Subcutaneous abdominal adipose tissue (tissue), 5 donors: ENCODE data around the gene SRGAP2B.
"Not testable (repeated sequence)": the region's sequence is repeated elsewhere in the genome, so short reads cannot be mapped to it uniquely, and the experiment has no call there.

Source experiments
- H3K27ac ChIP-seq: one replicate; pipeline ENCODE4 v1.7.0; 2013; ENCODE audit warnings: low read depth, mild to moderate bottlenecking, inconsistent platforms, low read length, moderate library complexity
- H3K27me3 ChIP-seq, 5 donors: one replicate each; pipeline ENCODE4 v1.7.0; 2013; ENCODE audit warnings: low read length in 5 of 5, inconsistent platforms in 1 of 5; ENCODE audit not compliant: control insufficient read depth in 5 of 5, insufficient read depth in 4 of 5
- H3K36me3 ChIP-seq, 5 donors: one replicate each; pipeline ENCODE4 v1.7.0; 2013; ENCODE audit warnings: low read length in 5 of 5; ENCODE audit not compliant: control insufficient read depth in 5 of 5, insufficient read depth in 5 of 5
- H3K4me1 ChIP-seq, 5 donors: one replicate each; pipeline ENCODE4 v1.7.0; 2013; ENCODE audit warnings: low read length in 5 of 5, mild to moderate bottlenecking in 3 of 5, moderate library complexity in 1 of 5; ENCODE audit not compliant: control insufficient read depth in 5 of 5, insufficient read depth in 5 of 5
- H3K4me3 ChIP-seq, 5 donors: one replicate each; pipeline ENCODE4 v1.7.0; 2013; ENCODE audit warnings: low read length in 5 of 5, low read depth in 1 of 5
- H3K9ac ChIP-seq, 5 donors: one replicate each; pipeline ENCODE4 v1.7.0; 2013; ENCODE audit warnings: low read length in 5 of 5, mild to moderate bottlenecking in 4 of 5, moderate library complexity in 3 of 5
- H3K9me3 ChIP-seq, 5 donors: one replicate each; pipeline ENCODE4 v1.7.0; 2013; ENCODE audit warnings: low read length in 5 of 5; ENCODE audit not compliant: control insufficient read depth in 5 of 5
- donor health status: healthy.
- donor health status: healthy.
- donor health status: healthy.
- donor health status: healthy.
- donor health status: healthy.

Gene SRGAP2B

DNA sequence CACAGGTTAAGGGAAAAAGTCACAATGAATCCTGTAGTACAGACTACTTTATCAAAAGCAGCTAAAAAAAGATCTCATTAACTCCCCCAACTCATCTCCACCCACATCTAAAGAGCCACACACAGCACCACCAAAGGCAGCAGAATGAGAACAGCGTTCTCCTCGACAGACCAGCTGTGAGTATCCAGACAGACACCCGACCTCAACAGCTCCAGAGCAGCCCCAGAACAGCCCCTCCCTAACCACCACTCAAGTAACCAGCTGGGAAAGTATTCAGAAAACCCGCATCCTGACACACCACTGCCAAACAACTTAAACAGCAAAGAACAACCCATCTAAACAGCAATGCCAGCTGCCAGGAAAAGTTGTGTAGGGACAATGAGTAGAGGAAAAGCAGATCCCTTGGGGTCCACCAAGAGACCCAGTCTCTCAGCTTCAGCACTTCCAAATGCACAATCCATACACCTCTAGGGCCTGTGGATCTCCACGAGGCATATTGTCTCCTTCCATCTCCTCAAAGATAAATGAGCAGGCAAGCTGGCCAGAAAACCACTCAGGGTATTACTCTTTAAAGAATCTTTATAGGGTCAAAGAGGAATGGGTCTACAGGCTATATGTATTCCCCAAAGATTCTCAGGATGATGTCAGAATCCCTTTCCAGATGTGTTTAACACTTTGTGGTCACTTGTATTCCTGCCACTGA lies 49.4 kb downstream of the SRGAP2B start:
- not testable (repeated sequence) for H3K27me3 ChIP-seq, H3K27ac ChIP-seq, H3K4me3 ChIP-seq, H3K9ac ChIP-seq, H3K4me1 ChIP-seq, H3K36me3 ChIP-seq, H3K9me3 ChIP-seq

GRCh38 chr1:145041519-145041918 lies 53.6 kb downstream of the SRGAP2B start:
- H3K36me3 ChIP-seq, H3K9ac ChIP-seq, H3K4me1 ChIP-seq, H3K27me3 ChIP-seq, H3K9me3 ChIP-seq, H3K4me3 ChIP-seq, H3K27ac ChIP-seq: not testable (repeated sequence)

GRCh38 chr1:145036019-145036418 lies 59.1 kb downstream of the SRGAP2B start:
- not testable (repeated sequence) for H3K27ac ChIP-seq, H3K4me3 ChIP-seq, H3K4me1 ChIP-seq, H3K9me3 ChIP-seq, H3K36me3 ChIP-seq, H3K27me3 ChIP-seq, H3K9ac ChIP-seq

GRCh38 chr1:145033523-145033922 lies 61.6 kb downstream of the SRGAP2B start:
- H3K27ac ChIP-seq, H3K9ac ChIP-seq, H3K27me3 ChIP-seq, H3K4me1 ChIP-seq, H3K9me3 ChIP-seq, H3K4me3 ChIP-seq, H3K36me3 ChIP-seq: not testable (repeated sequence)

DNA sequence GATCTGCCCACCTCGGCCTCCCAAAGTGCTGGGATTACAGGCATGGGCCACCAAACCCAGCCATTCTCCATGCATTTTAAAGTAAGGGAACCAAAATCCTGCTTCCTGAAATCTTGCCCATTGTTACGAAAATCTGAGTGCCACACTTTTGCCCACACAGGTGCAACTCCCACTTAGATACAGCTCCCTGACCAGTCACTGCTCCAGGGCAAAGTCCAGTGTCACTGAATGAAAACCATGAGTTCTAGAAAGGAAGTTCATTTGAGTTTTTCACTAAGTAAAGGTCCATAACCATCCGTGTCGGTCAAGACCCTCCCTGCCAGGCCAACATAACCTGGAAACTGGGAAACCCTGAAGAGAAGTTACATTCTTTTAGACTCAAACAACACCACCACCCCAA lies 67.9 kb downstream of the SRGAP2B start:
- not testable (repeated sequence) for H3K27me3 ChIP-seq, H3K9ac ChIP-seq, H3K27ac ChIP-seq, H3K4me1 ChIP-seq, H3K9me3 ChIP-seq, H3K36me3 ChIP-seq, H3K4me3 ChIP-seq

DNA sequence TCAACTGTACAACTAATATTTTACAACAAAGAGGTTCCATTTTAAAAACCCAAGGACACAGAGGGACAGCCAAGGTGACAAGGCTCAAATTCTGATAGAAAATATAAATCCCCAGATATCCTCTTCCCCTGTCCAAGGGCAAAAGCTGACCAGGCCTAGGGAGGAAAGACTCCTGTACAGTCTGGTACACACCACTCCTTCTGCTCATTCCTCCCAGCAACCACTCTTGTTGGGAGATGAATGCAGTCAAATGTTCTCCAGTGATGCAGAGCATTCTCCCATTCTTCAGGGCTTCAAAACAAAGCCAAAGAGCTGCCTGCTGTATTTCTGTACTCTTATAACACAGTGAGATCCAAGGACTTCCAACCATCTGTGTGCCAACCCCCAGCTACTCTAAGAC lies 69.8 kb downstream of the SRGAP2B start:
- not testable (repeated sequence) for H3K36me3 ChIP-seq, H3K27me3 ChIP-seq, H3K4me1 ChIP-seq, H3K27ac ChIP-seq, H3K9me3 ChIP-seq, H3K4me3 ChIP-seq, H3K9ac ChIP-seq

DNA sequence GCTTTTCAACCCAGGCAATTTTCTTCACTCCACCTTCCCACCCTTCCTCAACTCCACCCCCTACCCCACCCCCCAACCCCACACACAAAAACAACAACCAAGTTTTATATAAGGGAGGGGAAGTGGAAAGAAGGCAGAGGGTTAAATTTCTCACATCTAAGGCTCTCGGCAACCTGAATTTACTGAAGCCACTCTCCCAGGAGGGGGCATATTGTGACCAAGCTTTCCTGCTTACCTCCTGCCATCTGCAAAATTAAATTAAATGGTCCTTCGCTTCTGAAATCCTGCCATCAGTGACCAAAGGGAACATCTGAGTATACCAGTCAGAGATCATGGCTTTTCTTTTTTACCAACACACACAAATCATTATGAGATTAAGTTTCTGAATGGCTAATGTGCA lies 72.9 kb downstream of the SRGAP2B start:
- not testable (repeated sequence) for H3K9ac ChIP-seq, H3K27ac ChIP-seq, H3K4me3 ChIP-seq, H3K9me3 ChIP-seq, H3K36me3 ChIP-seq, H3K4me1 ChIP-seq, H3K27me3 ChIP-seq

DNA sequence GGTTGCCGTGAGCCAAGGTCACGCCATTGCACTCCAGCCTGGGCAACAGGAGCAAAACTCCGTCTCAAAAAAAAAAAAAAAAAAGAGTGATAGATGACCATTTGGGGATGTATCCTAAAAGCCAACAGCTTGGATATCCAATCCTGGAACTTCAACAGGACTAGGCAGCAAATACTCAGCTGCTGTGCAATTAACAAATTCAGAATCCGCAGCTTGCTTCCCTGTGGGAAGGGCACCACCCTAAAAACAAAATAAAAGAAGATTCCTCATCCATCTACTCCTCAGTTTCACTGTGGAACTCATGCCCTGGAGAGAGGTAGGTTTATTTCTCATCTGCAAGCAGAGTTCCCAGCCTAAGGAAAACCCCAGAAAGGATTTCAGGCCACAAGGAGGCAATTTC lies 73.4 kb downstream of the SRGAP2B start:
- H3K27ac ChIP-seq, H3K9me3 ChIP-seq, H3K27me3 ChIP-seq, H3K36me3 ChIP-seq, H3K9ac ChIP-seq, H3K4me1 ChIP-seq, H3K4me3 ChIP-seq: not testable (repeated sequence)

- H3K4me3 ChIP-seq, H3K4me1 ChIP-seq, H3K9ac ChIP-seq, H3K36me3 ChIP-seq, H3K9me3 ChIP-seq, H3K27me3 ChIP-seq, H3K27ac ChIP-seq: not testable (repeated sequence)
Observed at GRCh38 chr1:145019709-145020108, 75.4 kb downstream of the SRGAP2B start.

GRCh38 chr1:145017725-145018124 lies 77.4 kb downstream of the SRGAP2B start:
- not testable (repeated sequence) for H3K4me3 ChIP-seq, H3K9ac ChIP-seq, H3K9me3 ChIP-seq, H3K36me3 ChIP-seq, H3K27ac ChIP-seq, H3K4me1 ChIP-seq, H3K27me3 ChIP-seq

DNA sequence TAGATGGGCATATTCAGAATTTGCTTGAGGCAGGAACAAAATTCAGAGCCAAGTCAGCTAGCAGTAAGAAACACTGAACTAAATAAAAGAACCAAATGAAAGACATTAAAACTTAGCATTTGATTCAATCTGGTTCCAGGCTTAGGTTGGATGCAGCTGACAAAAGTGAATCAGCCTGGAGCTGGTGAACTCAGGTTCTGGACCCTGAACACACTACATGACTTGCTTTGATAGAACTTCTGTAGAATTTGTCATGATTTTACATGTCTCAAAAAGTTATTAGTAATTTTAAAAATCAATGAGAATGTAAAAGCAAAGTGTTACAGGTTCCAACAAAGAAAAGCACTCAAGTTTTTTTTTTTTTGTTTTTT lies 78.7 kb downstream of the SRGAP2B start:
- not testable (repeated sequence) for H3K27ac ChIP-seq, H3K9me3 ChIP-seq, H3K9ac ChIP-seq, H3K4me1 ChIP-seq, H3K36me3 ChIP-seq, H3K27me3 ChIP-seq, H3K4me3 ChIP-seq
